ENCODE results near the gene FURIN. TPM values are rescaled to one million over a fixed set of nuclear protein-coding genes. Genes with fewer than 3 reads are reported as not detected.
"Not testable (repeated sequence)": the region's sequence is repeated elsewhere in the genome, so short reads cannot be mapped to it uniquely, and the experiment has no call there.

FURIN gene
- total RNA-seq, 1 donor from 2014 or later: 124 TPM

DNA sequence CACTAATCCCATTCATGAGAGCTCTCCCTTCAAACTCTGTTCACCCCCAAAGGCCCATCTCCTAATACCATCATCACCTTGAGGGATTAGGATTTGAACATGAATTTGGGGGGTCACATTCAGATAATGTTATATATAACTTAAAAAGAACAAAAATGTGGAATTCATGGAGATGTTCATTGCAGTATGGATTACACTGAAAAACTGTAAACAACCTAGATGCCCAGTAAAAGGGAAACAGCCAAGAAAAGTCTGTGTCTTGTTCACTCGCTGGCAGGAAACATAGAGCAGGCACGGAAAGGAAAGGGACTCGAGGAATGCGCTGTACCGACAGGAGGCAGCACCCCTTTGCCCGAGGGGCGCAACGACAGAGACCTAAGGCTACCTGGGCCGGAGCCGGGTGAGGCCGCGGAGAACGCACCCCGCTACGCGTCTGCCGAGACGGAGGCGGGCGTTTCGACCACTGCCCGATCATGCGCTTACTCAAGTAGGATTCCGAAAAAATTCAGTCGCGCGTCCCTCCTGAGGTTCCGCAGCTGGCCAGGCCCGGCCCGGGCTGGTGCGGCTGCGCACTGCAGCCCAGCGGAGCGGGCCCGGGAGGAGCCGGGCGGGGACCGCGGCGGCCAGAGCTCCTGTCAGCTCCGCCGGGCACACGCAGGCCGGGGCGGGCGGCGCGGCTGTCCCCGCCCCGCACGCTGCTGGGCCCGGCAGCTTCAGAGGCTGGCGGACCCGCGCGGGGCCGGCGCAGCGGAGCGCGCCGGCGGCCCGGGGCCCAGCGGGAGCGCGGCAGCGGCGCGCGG, 33.9 kb downstream of the FURIN start:
- peak; percentile 57 for DNase-seq (ENCODE audit: low read depth)

DNA sequence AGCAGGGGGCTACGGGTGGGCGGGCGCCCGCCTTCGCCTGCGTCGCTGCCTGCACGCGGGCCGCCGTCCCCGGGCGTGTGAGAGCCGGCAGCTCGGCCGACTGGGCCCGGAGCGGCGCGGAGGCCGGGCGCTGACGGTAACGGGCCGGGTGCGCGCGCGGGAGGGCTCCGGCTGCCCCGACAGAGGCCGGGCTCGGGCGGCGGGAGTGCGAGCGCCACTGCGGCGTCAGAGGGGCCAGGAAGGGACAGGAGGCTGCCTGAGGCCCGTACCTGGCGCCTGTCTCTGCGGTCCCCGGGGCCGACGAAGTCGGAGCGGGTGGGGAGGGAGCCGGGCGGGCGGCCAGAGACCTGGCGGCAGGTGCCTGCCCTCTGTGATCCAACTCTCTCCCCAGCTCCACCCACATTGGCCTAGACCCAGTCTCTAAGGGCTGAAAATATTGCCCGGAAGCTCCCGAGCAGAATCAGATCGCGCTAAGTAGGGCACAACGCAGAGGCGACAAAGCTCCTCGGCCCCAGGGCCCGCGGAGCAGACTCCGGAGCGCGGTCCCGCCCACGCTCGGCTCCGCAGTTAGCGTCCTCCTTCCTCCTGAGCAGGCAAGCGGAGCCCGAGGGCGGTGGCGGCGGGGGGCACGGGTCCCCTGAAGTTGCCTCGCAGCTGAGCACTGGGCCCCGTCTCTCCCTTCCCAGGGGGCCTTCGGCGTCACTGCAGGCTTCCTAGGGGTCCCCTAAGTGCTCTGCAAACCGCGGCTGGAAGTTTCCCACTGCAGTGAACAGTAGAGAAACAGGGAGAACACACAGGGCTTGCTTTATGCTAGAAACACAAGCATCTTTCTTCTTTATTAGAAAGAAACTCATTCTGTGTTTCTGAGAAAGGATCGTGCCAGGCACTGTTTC, 34.7 kb downstream of the FURIN start, which contains the start of gene MAN2A2:
Gene MAN2A2, plus strand, starts transcription at position 463 of the 893 bp plus-strand sequence. CDS start 906 bp downstream, outside the sequence.
- DNase-seq (ENCODE audit: low read depth): peak; percentile 12

DNA sequence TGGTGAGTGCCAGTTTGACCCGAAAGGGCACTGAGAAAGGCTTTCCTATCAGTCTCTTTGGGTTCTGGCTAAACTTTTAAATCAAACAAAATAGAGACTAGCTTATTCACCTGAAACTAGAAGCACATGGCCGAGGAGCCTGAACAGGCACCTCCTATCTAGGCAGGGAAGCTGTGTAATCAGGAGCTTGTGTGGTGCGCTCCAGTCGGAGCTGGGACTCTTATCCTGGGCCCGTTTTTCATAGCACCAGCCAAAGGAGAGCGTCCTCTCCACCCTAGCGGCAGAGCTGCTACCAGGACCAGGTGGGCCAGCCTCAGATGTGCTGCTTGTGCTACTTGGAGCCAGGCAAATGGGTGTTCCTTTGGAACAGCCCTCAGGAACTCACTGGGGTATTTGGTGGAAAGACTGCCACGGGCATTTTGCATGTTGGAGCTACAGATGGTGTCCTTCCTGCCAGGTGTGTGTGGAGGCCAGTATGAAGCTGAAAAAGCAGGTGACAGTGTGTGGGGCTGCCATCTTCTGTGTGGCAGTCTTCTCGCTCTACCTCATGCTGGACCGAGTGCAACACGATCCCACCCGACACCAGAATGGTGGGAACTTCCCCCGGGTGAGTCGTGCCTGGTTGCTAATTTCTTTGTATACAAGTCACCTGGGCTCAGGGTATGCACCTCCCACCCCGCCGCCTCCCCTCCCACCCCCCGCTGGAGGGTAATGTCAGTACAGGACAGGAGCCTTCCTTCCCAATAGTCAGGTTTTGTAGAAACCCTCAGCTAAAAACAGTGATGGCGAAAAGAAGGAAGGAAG, 35.5 kb downstream of the FURIN start:
- peak; percentile 18 for DNase-seq (ENCODE audit: low read depth)

DNA sequence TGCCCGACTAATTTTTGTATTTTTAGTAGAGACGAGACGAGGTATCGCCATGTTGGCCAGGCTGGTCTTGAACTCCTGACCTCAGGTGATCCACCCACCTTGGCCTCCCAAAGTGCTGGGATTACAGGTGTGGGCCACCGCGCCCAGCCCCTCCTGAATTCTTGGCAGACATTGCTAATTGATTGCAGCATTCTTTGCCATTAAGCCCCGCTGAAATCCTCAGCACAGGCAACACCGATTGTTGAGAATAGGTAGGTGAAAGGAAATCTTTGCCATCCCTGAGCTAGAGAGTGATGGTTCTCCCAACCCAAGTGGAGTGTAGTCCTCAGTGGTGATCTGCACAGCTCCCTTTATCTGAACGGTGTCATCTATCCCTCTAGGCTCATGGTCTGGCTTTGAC, 36.4 kb downstream of the FURIN start:
- no peak for DNase-seq (ENCODE audit: low read depth)

DNA sequence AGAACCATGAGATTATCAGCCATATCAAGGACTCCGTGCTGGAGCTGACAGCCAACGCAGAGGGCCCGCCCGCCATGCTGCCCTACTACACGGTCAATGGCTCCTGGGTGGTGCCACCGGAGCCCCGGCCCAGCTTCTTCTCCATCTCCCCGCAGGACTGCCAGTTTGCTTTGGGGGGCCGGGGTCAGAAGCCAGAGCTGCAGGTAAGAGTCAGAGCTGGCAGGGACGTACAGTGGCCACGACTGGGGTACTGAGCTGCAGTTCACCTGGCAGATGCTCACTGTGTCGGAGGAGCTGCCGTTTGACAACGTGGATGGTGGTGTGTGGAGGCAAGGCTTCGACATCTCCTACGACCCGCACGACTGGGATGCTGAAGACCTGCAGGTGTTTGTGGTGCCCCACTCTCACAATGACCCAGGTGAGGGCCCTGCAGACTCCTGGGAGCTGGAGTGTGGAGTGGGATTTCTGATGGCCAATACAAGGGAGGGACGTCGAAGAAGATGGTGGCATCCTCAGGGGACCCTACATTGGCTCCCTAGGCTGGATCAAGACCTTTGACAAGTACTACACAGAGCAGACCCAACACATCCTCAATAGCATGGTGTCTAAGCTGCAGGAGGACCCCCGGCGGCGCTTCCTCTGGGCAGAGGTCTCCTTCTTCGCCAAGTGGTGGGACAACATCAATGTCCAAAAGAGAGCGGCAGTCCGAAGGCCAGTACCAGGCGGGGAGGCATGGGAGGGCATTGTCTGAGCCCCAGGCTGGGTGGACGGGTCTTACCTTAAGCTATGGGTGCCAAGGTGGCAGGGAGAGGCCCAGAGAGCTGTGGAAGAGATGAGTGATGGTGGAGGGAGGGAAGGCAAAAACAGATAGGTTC, 37.2 kb downstream of the FURIN start:
- DNase-seq (ENCODE audit: low read depth): no peak

DNA sequence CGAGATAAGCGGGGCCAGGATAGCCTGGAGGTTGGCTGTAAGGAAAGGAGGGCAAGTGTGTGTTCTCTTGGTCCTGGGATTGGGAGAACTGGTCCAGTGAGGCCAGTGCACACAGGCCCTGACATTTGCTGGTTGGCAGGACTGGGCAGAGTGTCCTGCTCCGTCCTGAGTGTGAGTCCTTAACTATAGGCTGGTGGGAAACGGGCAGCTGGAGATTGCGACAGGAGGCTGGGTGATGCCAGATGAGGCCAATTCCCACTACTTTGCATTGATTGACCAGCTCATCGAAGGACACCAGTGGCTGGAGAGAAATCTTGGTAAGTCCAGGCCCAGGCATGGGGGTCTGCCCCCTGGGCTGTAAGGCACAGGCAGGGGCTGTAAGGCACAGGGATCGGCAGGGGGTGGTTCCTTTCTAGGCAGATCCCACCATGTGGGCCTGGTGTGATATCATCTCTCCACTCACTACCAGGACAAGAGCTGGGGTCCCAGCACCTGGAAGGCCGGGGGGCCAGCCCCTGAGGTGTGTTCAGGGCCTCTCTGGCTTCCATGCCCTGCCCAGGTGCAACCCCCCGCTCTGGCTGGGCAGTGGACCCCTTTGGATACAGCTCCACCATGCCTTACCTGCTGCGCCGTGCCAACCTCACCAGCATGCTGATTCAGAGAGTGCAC, 37.9 kb downstream of the FURIN start:
- DNase-seq (ENCODE audit: low read depth): no peak

DNA sequence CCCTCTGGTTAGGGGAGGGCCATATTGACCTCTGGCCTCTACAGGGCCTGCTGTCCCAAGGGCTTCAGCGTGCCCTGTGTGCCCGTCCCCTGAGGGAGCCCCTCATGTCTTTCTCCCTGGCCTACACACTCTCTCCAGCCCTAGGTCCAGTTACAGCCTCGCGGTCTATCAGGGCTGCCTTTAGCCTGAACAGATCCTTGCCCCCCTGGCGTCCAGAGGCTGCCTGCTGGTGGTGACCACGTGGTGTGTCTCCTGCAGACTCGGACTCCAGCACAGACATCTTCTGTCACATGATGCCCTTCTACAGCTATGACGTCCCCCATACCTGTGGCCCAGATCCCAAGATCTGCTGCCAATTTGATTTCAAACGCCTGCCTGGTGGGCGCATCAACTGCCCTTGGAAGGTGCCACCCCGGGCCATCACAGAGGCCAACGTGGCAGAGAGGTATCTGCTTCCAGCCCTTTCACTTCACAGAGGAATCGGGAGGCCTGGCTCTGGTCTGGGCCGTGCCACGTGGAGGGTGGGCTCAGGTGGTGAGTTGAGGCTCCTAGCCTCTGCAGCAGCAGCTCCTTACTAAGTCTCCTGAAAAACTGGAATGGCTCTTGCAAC, 38.8 kb downstream of the FURIN start:
- no peak for DNase-seq (ENCODE audit: low read depth)

DNA sequence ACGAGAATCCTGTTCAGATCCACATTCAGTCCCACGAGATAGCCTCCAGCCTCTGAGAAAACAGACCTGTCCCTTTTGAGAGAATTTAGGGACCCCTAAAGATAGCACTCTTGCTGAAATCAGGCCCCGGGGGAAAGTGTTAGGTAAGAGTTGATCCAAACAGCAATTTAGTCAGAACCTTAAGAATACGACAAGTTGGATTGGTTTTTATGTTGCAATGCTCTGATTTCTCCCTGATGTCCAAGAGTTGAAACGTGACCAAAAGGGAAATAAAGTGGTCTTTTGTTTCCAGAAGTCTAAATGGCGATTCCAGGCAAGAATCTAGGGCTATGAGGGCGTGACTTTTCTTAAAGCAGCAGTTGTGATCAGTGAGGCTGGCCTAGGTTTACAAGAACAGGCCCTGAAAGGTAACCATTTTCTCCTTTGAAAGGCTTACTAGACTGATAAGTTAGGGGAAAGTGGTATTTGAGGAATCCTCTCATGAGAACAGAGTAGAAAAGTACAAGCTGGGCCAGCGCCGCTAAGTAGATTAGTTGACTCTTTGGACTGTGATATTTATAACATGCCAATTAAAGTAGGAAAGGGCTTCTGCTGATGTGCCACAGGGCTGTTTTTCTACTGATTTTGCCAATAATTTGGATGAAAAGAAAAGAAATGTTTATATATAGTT, 39.6 kb downstream of the FURIN start:
- no peak for DNase-seq (ENCODE audit: low read depth)

DNA sequence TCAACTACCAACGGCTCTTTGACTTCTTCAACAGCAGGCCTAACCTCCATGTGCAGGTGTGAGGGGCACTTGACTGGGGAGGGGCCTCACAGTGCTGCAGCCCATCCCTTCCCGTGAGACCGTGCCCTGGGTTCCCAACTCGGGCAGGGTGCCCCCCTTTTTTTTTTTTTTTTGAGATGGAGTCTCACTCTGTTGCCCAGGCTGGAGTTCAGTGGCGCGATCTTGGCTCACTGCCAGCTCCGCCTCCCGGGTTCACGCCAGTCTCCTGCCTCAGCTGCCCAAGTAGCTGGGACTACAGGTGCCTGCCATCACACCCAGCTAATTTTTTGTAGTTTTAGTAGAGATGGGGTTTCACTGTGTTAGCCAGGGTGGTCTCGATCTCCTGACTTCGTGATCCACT, 41.1 kb downstream of the FURIN start:
- DNase-seq (ENCODE audit: low read depth): not testable (repeated sequence)

DNA sequence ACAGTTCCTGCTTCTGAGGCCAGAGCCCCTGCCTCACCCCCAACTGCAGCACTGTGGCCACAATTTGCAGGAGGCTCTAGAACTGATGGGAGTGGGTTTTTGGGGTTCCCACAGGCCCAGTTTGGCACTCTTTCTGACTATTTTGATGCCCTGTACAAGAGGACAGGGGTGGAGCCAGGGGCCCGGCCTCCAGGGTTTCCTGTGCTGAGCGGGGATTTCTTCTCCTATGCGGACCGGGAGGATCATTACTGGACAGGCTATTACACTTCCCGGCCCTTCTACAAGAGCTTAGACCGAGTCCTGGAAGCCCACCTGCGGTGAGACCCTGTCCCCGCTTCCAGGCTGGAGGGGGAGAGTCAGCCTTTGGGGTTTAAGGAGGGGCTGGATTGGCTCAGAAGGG, 41.6 kb downstream of the FURIN start:
- DNase-seq (ENCODE audit: low read depth): no peak

DNA sequence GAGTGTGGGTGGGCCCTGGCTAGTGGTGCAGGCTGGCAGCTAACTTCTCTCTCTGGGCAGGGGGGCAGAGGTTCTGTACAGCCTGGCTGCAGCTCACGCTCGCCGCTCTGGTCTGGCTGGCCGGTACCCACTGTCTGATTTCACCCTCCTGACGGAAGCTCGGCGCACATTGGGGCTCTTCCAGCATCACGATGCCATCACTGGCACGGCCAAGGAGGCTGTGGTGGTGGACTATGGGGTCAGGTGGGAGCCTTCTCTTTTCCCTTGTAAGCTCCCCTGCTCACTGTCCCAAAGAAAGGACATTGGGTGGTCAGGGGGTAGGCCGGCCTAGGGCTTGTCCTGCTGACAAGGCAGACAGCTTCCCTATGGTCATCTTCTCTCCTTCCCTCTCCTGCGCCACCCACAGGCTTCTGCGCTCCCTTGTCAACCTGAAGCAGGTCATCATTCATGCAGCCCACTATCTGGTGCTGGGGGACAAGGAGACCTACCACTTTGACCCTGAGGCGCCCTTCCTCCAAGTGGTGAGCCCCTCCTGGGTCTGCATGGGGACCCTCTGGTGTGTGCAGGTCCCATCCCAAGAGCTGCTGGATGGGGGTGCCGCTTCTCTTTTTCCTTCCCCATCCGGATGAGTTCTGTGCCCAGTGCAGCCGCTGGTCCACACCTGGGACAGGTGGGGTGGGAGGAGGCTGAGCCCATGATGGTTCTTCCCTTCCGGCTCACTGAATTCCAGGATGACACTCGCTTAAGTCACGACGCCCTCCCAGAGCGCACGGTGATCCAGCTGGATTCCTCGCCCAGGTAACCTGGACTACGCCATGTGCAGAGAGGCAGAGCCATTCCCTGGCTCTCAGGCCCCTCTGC, 42.3 kb downstream of the FURIN start:
- no peak for DNase-seq (ENCODE audit: low read depth)

DNA sequence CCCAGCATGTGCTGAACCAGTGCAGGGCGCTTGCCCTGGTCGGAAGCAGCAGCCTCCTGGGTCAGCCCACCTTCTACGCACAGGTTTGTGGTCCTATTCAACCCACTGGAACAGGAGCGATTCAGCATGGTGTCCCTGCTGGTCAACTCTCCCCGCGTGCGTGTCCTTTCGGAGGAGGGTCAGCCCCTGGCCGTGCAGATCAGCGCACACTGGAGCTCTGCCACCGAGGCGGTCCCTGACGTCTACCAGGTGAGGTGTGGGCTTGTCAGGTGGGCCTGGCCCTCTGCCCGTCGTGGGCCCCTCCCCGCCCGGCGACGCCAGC, 42.9 kb downstream of the FURIN start:
- DNase-seq (ENCODE audit: low read depth): no peak

DNA sequence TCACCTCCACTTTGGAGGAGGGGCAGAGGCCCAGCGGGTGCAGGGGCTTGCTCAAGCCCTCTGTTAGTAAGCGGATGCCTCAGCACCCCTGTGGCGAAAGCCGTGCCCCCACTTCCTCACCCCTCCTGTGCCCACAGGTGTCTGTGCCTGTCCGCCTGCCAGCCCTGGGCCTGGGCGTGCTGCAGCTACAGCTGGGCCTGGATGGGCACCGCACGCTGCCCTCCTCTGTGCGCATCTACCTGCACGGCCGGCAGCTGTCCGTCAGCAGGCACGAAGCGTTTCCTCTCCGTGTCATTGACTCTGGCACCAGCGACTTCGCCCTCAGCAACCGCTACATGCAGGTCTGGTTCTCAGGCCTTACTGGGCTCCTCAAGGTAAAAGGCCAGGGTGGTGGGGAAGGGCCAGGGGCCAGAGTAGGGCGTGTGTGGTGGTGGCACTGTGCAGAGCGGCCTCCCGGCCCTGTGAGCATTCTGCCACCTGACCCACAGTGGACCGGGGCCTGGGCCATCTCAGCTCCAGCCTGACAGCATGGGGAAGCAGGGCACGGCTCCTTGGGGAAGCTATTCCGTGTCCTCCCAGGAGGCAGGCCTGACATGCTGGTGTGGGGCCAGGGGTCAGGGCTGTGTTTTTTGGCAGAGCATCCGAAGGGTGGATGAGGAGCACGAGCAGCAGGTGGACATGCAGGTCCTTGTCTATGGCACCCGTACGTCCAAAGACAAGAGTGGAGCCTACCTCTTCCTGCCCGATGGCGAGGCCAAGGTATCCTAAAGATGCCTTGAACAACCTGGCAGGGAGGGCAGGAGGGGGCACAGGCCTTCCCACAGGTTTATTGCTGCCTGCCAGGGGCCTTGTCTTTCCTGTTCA, 43.8 kb downstream of the FURIN start:
- DNase-seq (ENCODE audit: low read depth): no peak

DNA sequence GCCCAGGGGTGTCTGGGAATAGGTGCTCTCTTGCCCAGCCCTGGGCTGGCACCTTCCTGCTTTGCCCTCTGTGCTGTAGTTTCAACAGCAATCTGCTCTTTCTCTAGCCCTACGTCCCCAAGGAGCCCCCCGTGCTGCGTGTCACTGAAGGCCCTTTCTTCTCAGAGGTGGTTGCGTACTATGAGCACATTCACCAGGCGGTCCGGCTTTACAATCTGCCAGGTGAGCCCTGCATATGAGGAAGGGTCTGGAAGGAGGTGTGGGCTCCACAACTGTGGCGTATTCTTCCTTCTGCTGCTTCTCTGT, 44.3 kb downstream of the FURIN start:
- no peak for DNase-seq (ENCODE audit: low read depth)

DNA sequence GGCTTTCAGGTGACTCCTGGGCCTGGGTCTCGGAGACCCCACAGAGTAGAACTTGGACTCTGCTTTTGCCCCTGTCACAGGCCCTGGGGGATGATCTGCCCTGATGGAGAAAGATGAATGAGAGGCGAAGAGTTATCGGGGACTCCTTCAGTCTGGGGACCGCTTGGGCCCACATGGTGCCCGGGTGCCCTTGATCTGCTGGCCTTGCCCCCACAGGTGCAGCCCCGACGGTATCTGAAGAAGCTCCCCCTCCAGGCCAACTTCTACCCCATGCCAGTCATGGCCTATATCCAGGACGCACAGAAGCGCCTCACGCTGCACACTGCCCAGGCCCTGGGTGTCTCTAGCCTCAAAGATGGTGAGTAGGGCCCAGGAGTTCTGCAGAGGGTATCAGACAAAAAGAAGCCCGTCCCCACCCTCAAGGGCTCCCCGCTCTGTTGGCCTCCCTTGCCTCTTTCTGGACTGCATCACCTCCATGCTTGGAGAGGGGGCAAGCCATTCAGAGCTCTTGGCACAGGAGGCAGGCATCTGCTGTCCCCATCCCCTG, 45.1 kb downstream of the FURIN start:
- DNase-seq (ENCODE audit: low read depth): no peak

DNA sequence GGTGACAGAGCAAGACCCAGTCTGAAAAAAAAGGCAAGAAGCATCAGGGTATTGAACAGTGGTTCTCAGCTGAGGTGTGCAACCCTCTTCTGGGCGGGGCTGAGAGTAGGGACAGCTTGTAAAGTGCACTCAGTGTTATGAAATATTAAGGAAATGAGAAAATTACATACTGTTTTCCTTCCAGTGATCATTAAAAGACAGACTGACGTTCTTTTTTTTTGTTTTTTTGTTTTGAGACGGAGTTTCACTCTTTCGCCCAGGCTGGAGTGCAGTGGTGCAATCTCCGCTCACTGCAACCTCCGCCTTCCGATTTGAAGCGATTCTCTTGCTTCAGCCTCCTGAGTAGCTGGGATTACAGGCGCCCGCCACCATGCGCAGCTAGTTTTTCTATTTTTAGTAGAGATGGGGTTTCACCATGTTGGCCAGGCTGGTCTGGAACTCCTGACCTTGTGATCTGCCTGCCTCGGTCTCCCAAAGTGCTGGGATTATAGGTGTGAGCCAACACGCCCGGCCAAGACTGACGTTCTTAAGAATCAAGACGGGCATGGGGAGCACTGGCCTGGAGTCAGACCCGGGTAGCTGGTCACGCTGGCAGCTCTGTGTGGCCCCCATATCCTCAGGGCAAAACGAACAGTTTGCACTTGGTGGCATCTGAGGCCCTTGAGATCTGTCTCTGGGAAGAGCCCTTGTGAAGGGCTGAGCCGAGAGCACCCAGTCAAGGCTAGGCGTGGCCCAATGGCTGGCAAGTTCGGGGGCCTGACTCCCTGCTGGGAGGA, 46.1 kb downstream of the FURIN start:
- DNase-seq (ENCODE audit: low read depth): no peak

Measured in renal cortical epithelial cell (primary cell).